ENCODE measurements around the gene CBFB.

DNA sequence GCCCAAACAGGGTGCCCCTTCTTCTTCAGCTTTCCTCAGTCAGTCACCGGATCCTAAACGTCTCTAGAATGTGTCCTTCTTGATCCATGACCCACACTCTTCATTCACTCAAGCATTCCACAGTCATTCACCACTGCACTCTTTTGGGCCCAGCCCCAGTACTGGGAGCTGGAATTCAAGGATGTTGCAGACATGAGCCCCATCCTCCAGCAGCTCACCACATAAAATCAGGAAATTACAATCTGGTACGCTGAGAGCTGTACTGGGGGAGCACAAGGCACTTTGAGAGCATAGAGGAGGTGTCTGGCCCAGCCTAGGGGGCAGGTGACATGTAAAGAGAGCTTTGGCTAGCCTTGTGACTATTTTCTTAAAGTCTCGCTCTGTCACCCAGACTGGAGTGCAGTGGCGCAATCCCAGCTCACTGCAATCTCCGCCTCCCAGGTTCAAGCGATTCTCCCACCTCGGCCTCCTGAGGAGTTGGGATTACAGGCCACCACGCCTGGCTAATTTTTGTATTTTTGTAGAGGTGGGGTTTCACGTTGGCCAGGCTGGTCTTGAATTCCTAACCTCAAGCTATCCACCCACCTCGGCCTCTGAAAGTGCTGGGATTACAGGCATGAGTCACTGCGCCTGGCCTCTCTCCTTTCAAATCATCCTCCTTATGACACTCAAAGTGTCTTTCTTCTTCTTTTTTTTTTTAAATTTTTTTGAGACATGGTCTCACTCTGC, 21.9 kb upstream of the CBFB start:
- TF ChIP-seq, protein P1, sequence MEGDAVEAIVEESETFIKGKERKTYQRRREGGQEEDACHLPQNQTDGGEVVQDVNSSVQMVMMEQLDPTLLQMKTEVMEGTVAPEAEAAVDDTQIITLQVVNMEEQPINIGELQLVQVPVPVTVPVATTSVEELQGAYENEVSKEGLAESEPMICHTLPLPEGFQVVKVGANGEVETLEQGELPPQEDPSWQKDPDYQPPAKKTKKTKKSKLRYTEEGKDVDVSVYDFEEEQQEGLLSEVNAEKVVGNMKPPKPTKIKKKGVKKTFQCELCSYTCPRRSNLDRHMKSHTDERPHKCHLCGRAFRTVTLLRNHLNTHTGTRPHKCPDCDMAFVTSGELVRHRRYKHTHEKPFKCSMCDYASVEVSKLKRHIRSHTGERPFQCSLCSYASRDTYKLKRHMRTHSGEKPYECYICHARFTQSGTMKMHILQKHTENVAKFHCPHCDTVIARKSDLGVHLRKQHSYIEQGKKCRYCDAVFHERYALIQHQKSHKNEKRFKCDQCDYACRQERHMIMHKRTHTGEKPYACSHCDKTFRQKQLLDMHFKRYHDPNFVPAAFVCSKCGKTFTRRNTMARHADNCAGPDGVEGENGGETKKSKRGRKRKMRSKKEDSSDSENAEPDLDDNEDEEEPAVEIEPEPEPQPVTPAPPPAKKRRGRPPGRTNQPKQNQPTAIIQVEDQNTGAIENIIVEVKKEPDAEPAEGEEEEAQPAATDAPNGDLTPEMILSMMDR (conservative IDR thresholded peaks at IDR 0.05; ENCODE audit: low read depth, low read length) = no peak
- TF ChIP-seq EZH2 (IDR thresholded peaks at IDR 0.05; ENCODE audit: low read length, unreplicated experiment) = no peak

All from PC-3 (cell line).